HG03280 (cell line): ENCODE data around the gene FMN2.

Experiments
- ATAC-seq: cut with Tn5 transposase; IDR thresholded peaks from one replicate; pipeline ENCODE4 v1.9.1; 2021; ENCODE audit warnings: mild to moderate bottlenecking, moderate library complexity; ENCODE audit not compliant: unreplicated experiment

Gene FMN2

DNA sequence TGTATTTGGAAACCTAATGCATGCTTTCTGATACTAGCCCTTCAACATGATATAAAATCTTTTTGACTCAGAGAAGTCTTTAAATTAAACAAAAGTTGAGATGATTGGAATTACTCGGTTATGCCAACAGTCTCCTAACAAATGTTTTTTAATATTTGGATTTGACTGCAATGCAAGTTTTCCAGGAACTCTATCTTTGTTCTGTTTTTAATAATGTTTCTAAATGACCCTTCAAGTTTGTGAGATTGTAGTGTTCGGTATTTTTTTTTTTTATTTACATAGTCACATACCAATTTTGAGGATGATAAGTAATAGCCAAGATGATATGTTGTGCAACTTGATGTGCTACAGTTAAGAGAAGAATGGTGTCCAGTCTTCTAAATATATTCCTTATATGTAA is 258.0 kb downstream of the FMN2 start:
- ATAC-seq = no peak

DNA sequence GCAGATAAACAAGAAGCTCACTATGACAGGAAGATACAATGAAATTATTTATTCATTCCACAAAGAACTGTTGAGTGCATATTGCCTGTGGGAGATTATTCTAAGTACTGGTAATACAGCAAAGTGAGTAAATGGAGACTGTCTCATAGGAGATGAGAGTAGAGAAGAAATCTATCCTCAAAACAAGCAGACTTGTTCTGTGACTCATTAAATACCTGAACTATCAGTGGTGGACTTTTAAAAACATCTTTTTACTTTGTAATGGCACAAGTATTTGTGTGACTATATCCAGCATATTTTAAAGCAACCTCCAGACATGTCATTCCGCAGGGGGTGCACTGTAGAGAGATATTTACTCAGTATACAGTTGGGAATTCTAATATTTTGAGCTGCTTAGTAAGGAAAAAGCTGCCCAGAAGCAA is 259.2 kb downstream of the FMN2 start:
- ATAC-seq = no peak

DNA sequence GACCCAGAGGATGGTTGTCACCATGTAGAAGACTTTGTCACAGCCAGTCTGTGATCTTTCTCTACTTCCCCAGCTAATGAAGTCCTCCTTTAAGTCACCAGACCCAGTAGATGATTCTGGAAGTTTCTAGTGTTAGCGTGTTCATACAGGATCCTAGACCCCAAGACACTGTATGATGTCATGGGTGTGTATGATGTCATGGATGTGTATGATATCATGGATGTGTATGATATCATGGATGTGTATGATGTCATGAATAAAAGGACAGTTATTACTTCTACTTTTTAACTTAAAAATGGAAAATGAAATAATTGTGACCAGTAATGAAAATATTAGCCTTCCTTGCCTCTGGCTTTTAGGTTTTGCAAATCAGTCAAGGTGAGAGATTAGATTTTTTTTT is 260.0 kb downstream of the FMN2 start:
- ATAC-seq = no peak

DNA sequence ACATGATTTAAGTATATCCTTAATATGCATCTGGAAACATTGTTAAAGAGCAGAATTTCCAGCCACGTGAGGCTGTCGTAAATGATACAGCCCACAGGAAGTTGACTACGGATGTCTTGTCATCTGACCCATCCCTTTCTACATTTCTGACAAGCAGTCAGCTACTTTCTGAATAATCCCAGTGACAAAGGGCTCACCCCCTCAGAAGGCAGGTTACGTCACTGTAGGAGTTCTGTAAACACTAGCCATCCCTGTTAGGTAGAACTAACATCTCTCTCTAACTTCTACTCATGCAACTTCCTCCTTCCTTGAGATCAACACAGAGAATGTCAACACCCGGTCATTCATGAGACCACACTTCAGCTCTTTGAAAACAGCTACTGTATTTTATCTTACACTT is 261.1 kb downstream of the FMN2 start:
- ATAC-seq = no peak

DNA sequence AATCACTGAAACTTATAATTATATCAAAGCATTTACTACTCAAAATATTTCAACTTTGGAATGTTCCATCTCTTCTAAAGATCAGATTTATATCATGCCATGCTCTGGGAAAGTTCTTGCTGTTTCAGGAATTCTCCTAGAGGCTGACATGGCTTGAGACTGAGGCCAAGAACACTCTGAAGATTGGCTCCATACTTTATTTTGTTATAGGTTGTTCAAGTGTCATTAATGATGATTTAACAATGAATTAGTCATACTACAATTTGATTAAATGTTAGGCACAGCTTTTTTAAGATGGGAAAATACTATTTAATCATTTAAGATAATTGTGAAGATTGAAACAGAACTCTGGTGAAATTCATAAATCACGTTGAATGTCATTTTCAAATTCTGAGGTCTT is 264.9 kb downstream of the FMN2 start:
- no peak for ATAC-seq

DNA sequence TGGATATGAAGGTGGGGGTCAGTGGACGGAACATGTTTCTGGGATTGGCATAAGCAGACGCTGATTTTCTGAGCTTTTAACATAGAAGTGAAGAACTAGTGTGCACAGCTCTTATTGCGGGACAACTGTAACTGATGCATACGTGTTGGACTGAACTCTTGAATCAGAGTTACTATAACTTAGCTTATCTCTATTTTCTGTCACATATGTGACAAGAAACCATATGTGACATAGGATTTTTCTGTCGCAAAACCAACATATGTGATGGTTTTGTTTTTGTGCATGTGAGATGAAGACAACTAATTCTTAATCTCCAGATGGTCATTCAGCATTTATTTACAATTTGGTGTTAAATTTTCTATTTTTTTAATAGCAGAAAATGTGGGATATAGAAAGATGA is 270.4 kb downstream of the FMN2 start:
- ATAC-seq = no peak

DNA sequence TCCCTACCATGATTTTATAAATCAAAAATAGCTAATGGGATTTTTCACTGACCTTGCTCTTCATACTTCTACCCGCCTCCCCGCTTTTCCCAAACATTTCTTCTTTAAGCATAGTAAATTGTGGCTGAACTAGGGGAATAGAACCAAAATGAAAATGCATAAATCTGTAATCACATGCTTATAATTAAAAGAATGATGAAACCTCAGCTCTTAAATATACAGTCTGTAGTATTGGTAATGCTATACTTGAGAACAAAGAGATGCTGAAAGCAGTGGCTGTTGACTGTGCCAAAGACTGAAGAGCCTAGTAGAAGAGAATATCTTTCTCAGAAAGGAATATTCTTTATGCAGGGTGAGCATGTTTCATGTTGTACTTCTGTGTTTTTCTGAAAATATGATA is 271.1 kb downstream of the FMN2 start:
- ATAC-seq = no peak

DNA sequence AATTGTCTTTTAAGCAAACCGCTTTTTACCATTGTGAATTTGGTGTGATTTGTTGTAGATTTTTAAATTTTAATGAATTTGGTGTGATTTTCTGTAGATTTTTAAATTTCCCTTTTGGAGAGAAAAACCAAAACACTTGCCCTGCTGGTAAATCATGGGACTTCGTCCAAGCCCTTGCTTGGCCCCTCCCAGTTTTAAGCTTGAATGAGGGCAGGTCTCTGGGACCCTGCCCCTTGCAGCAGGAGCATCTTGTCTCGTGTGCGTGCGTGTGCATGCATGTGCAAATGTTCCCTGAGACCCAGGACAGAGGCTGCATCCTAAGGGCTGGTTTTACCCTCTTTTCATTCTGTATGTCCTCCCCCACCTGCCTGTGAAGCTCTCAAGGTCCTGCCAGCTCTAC is 271.6 kb downstream of the FMN2 start:
- ATAC-seq = no peak

DNA sequence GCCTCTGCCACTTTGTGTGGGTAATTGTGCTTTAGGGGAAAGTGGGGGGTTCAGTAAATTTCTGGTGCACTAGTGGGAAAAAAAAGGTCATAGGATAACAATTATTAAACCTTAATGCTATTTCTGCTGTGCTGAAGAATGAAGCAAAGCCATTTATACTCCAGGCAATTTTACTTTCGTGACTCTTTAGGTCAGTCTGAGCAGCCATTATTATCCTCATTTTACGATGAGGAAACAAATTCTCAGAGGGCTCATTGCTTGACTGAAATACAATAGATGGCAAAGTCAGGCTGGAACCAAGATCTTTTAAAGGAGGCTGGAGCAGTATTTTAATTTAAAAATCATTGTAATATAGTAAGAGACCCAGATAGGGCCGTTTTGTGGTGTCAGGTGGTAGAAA is 272.2 kb downstream of the FMN2 start:
- no peak for ATAC-seq

DNA sequence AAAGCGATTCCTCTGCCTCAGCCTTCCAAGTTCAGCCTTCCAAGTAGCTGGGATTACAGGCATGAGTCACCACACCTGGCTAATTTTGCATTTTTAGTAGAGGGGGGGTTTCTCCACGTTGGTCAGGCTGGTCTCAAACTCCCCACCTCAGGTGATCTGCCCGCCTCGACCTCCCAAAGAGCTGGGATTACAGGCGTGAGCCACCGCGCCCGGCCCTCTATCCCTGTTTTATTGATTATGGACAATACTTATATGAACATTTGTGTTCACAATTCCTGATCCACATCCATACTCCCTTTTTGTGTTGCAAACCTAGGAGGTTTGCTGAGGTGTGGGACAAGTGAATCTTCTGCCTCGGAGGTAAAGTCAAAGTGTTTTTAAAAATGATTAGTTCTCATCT is 275.0 kb downstream of the FMN2 start:
- no peak for ATAC-seq

DNA sequence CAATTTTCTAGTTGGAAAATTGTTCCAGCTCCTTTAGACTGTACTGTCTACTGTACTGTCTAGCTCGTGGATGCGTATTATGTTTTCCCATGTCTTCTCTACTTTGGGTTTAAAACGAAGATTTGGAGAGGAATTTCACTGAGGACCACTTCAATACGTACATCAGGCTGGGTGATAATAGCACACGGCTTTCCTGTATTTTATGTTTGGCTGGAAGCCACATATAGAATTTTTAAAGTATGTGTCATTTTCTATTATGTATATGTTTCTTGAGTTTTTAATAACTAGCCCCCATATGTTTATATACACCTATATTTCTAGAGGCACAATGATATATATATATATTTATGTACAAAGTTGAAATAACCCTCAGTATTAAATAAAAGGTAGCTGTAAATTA is 293.9 kb downstream of the FMN2 start:
- no peak for ATAC-seq

DNA sequence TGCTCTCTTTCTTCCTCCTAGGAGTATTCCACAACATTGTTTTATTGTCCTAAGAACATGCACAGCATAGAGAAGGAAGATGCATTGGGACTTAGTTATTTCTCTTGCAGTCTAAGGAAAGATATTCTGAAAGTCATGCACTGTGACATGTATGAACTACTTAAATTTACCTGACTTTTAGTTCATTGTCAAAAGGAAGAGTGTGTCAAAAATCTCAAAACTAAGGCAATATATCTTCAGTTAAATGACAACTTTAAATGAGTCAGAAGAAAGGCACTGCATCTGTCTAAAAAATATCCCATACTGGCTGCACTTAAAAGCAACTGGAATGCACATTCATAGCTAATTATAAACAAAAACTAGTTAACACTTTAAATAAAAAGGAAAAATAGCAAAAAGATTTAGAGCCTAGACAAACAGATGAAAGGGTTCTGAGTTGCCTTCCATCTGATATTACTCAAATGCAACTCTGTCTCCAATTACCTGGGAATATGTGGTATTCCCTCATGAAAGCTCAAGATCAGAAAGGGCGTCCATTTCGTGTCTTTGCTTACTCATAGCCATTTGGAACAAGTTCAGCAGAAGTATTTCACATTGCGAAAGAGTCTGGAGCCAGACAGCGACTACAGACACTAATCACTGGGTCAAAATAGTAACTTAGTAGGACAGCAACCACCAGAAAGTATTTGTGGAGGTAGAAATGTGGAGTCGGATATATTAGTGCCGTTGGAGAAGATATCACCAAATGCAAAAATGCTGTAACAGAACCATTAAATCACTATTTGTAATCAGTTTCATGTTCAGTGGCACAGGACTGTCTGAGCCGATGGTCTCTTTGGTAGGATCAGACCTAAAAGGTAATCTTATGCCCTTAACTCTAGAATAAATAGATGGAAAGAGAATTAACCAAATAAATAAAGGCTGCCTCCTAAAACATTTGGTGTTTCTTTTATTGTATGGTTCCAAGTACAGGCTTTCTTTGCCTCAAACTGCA is 294.6 kb downstream of the FMN2 start:
- ATAC-seq = no peak

DNA sequence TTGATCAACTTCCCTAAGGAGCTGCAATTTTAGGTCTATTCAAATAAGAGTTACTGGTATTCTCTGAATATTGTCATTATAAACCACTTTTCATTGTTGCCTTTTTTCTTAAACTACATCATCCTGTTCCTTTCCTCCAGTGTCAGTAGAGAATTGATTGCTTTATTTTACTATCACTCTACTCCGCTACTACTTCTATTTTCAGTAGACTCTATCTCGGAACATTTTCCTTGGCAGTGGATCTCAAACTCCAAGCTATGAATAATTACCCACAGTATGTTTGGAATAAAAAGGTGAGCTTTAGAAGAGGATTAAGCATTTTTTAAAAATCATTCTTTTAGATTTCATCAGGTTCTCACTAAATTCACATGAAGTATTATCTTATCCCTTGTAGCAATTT is 295.4 kb downstream of the FMN2 start:
- ATAC-seq = no peak

DNA sequence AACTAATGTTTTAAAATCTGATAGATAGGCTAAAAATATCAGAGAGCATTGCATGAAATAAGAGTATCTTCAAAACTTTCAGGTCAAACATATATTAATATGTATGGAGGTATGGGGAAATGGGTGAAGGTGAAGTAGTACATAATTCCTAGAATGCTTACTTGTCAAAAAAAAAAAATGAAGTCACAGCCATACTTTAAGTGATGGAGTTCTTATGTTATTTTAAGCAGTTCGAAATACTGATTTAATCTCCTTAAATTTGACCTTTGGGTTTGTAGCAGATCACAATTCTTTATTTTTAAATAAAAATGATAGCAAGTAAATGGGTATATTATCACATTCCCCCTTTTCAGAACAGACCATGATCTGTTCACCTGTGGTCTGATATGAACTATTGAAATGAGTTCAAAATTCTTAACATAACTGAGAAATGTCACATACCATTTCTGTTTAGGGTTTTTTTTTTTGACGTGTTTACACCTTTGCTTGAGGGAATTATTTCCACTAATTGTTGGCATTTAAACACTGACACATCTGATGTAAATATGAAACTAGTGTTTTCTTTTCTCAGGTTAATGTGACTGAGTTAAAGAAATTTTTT is 300.1 kb downstream of the FMN2 start:
- ATAC-seq = no peak

DNA sequence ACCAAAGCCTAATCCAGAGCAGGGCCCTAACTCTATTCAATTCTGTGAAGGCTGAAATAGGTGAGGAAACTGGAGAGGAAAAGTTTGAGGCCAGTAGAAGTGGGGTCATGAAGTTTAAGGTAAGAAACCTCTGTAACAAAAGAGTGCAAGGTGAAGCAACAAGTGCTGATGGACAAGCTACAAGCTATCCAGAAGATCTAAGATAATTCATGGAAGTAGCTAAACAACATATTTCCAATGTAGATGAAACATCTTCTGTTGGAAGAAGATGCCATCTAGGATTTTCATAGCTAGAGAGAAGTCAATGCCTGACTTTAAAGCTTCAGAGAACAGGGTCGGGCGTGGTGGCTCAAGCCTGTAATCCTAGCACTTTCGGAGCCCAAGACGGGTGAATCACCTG is 302.7 kb downstream of the FMN2 start:
- ATAC-seq = no peak

DNA sequence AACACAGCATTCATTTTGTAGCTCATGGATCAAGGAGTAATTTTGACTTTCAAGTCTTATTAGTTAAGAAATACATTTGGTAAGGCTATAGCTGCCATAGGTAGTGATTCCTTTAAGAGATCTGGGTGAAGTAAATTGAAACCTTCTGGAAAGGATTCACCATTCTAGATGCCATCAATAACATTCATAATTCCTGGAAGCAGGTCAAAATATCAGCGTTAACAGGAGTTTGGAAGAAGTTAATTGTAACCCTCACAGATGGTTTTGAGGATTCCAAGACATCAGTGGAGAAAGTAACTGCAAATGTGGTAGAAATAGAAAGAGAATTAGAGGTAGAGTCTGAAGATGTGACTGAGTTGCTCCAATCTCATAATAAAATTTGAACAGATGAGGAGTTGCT is 303.7 kb downstream of the FMN2 start:
- ATAC-seq = no peak

DNA sequence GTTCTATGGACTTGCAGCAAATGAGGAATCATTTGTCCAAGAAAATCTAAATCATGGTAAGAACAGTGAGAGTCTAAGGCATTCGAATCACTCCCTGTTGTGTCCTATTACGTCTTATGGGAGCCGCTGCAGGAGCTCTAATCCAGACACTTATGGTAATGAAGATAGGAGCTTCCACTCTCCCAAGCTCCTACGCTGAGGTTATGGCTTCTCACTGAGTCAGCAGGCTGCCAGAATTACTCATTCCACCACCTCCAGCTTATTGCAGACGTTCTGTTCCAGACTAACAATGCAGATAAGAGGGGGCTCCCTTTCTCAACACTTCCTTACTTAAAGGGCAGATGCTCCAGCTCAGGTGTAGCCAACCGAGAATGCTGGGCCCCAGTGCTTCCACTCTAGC is 307.7 kb downstream of the FMN2 start:
- no peak for ATAC-seq

DNA sequence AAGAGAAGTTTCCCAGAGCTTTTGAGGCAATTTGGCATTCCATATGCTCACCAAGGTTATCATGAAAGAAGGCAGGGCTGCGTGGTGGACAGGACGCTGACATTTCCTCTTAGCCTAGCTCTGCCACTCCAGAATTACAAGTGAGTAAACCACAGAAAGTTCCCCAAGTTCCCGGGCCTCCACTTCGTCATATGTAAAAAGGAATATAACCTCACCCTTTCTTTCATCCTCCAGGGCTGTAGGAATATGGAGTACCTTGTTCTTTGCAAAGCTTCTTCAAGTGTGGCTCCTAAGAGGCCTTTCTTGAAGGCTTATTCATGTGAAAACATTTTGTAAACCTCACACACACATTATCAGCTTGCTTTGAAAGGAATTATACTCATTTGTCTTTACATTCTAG is 310.0 kb downstream of the FMN2 start:
- ATAC-seq = no peak

DNA sequence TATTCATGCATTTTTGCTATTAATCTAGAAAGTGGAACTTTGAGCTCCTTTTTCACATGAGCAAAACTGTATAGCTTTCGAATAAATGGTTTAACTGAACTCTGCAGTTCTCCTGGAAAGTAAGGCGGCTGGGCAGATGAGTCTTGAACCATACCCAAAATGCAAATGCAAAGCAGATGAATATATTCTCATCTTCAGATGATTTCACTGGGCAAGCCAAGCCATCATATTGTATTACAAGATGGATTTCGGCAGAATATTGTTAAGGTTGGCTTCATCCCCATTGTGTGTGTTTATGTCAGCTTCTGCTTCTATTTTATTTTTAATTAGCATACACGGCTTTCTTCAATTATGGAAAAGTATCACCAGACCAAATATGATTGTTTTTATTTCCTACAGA is 310.6 kb downstream of the FMN2 start:
- ATAC-seq = no peak

DNA sequence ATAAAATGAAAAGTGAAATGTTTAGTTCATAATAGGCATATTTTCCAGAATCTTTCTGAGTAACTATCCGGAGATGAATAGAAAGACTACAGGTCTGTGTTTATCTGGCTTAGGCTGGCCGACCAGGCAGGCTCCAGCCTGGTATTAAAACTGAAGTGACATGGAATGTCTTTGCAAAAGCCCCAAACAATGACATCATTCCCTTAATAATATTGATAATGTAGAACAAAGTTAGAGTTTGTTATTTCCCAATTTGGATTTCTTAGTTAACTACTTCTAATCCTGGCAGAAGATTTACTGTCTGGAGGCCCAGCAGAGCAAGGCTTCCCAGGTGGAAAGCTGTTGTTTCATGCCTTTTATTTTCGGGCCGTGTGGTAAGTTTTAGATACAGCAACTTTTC is 312.6 kb downstream of the FMN2 start:
- ATAC-seq = no peak

DNA sequence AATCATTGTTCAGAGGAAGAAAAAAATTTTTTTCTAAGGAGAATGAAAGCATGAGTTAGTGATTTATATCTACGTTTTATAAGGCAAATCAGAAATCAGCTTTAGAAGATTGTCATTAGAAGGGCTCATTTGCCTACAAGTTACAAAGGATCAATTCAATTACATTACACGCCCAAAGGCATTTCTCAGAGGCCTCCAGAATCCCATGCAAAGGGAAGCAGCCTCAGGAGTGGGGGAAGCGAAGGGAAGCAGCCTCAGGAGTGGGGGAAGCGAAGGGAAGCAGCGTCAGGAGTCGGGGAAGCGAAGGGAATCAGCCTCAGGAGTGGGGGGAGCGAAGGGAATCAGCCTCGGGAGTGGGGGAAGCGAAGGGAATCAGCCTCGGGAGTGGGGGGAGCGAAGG is 314.1 kb downstream of the FMN2 start:
- no peak for ATAC-seq

DNA sequence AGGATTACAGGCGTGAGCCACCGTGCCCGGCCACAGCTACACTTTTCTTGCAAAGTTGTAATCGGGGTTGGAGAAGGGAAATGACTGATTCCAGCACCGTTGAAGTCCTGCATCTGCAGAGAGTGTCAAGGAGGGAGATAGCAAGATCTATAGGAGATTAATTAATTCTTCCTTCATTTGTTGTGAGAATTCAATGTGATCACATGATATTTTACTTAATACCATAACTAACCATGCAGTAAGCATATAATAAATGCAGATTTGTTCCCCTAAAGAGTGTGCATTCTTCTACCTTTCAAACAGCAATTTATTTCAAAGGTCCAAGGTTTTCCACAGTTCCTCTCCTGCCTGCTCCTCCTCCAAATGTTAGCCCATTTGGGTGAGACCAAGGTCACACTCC is 315.7 kb downstream of the FMN2 start:
- no peak for ATAC-seq

DNA sequence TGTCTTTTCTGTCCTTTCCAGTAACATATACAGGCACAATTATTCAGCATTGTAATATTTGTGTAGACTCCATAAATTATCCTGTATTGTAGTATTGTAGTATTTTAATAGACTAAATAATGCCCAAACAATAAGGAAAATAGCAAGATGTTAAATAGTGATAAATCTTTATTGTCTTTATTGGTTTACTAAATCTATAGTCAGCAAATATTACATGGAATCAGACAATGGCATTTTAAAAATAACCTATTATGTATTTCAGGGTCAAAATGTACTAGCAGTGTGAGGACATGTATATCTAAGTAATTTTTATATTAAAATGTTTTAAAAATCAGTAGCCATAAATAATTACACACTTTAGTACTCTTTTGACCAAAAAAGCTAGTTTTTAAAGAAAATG is 317.9 kb downstream of the FMN2 start:
- no peak for ATAC-seq
